H1 (cell line): ENCODE results near the gene PIK3CG. TPM values are rescaled to one million over a fixed set of nuclear protein-coding genes. Genes with fewer than 3 reads are reported as not detected.

Experiments
- CTCF ChIA-PET: fragments of 300-600 bp; sonication (Branson Sonifier 250); formaldehyde crosslinking; loops from one replicate; lab custom pipeline; 2021; ENCODE audit not compliant: partially characterized antibody; lab: Charles Lee
- POLR2A ChIA-PET: fragments of 300-600 bp; sonication (Branson Sonifier 250); formaldehyde crosslinking; loops from one replicate; lab custom pipeline; 2021; ENCODE audit warnings: inconsistent platforms; ENCODE audit not compliant: partially characterized antibody; lab: Charles Lee
- DNase-seq, 2 experiments: peaks; one replicate each; pipeline versions ENCODE4 v3.0.0 to v3.0.0-alpha.2; 2010 to 2022; ENCODE audit warnings: low spot score in 2 of 2, low read depth in 1 of 2, mixed read lengths in 1 of 2
- FAIRE-seq: peaks from 2 replicates; lab custom pipeline; 2011; peaks lifted over from hg19 to GRCh38; lab: Jason Lieb, UNC
- H2AFZ ChIP-seq: 2 replicates; pipeline ENCODE4 v1.8.1; 2012; ENCODE audit warnings: low read length, inconsistent platforms
- H2AK5ac ChIP-seq: 2 replicates; pipeline ENCODE4 v1.6.1; 2013; ENCODE audit warnings: low read depth, low read length
- H2BK120ac ChIP-seq: replicated peaks from 2 replicates; pipeline ENCODE3; 2013; ENCODE audit warnings: low read depth, low read length, inconsistent platforms
- H2BK12ac ChIP-seq: 2 replicates; pipeline ENCODE4 v1.6.1; 2013; ENCODE audit warnings: low read depth, low read length
- H2BK15ac ChIP-seq: 2 replicates; pipeline ENCODE4 v1.6.1; 2013; ENCODE audit warnings: low read length
- H2BK20ac ChIP-seq: 2 replicates; pipeline ENCODE4 v1.6.1; 2013; ENCODE audit warnings: low read length
- H2BK5ac ChIP-seq: 2 replicates; pipeline ENCODE4 v1.6.1; 2013; ENCODE audit warnings: low read depth, low read length
- H3K14ac ChIP-seq: 2 replicates; pipeline ENCODE4 v1.6.1; 2013; ENCODE audit warnings: inconsistent platforms; ENCODE audit not compliant: insufficient read length
- H3K18ac ChIP-seq: 2 replicates; pipeline ENCODE4 v1.6.1; 2013; ENCODE audit warnings: low read length; ENCODE audit errors: extremely low read depth
- H3K23ac ChIP-seq: 2 replicates; pipeline ENCODE4 v1.6.1; 2013; ENCODE audit warnings: inconsistent platforms; ENCODE audit not compliant: insufficient read length
- H3K23me2 ChIP-seq: 2 replicates; pipeline ENCODE4 v1.6.1; 2013; ENCODE audit warnings: low read depth, low read length
- H3K27ac ChIP-seq: 2 replicates; pipeline ENCODE4 v1.6.1; 2011; ENCODE audit warnings: low read depth, low read length, inconsistent platforms
- H3K27me3 ChIP-seq, 4 experiments: replicated peaks in 1 of 4; 1 replicate in 1 of 4; 2 replicates in 3 of 4; pipeline versions ENCODE4 v1.6.1 to v1.8.1; 2011 to 2013; ENCODE audit warnings: low read length in 3 of 4, mild to moderate bottlenecking in 3 of 4, inconsistent platforms in 2 of 4, mixed read lengths in 2 of 4, moderate library complexity in 1 of 4; ENCODE audit not compliant: control insufficient read depth in 3 of 4, insufficient read depth in 3 of 4; ENCODE audit errors: extremely low read depth in 1 of 4
- H3K36me3 ChIP-seq, 4 experiments: 2 replicates each; pipeline versions ENCODE4 v1.6.1 to v1.8.1; 2011 to 2013; ENCODE audit warnings: mild to moderate bottlenecking in 4 of 4, low read length in 3 of 4, moderate library complexity in 2 of 4, control low read depth in 1 of 4, inconsistent platforms in 1 of 4; ENCODE audit not compliant: insufficient read depth in 4 of 4, control insufficient read depth in 2 of 4
- H3K4ac ChIP-seq: replicated peaks from 2 replicates; pipeline ENCODE3; 2013; ENCODE audit warnings: low read length, low read depth, mixed read lengths, inconsistent platforms; ENCODE audit not compliant: insufficient read length
- H3K4me1 ChIP-seq, 4 experiments: replicated peaks in 1 of 4; 1 replicate in 1 of 4; 2 replicates in 3 of 4; pipeline versions ENCODE4 v1.6.1 to v1.8.1; 2011 to 2013; ENCODE audit warnings: low read length in 3 of 4, inconsistent platforms in 2 of 4, mixed read lengths in 1 of 4; ENCODE audit not compliant: insufficient read depth in 4 of 4, control insufficient read depth in 3 of 4
- H3K4me2 ChIP-seq, 2 experiments: 2 replicates each; pipeline versions ENCODE4 v1.6.1 to v1.8.1; 2011 to 2013; ENCODE audit warnings: low read depth in 2 of 2, low read length in 2 of 2, control low read depth in 1 of 2, inconsistent platforms in 1 of 2, mild to moderate bottlenecking in 1 of 2; ENCODE audit not compliant: insufficient read depth in 1 of 2
- H3K4me3 ChIP-seq, 4 experiments: fragments of 200-600, 300-600 bp in 1 of 4; sonication (generic), shearing (Covaris generic), sonication (Bioruptor Twin) in 1 of 4; 2 replicates each; pipeline versions ENCODE4 v1.5.1 to v1.8.1; 2011 to 2016; ENCODE audit warnings: low read length in 4 of 4, low read depth in 3 of 4, control low read depth in 2 of 4, inconsistent platforms in 2 of 4, mild to moderate bottlenecking in 2 of 4, mixed read lengths in 1 of 4, moderate library complexity in 1 of 4; ENCODE audit not compliant: insufficient read depth in 2 of 4; ENCODE audit errors: extremely low read depth in 1 of 4
- H3K56ac ChIP-seq: replicated peaks from 2 replicates; pipeline ENCODE3; 2013; ENCODE audit warnings: low read depth, mild to moderate bottlenecking, mixed read lengths, low read length, inconsistent platforms; ENCODE audit not compliant: insufficient read length
- H3K79me1 ChIP-seq: 2 replicates; pipeline ENCODE4 v1.6.1; 2013; ENCODE audit warnings: low read depth, low read length, control low read depth
- H3K79me2 ChIP-seq, 2 experiments: 2 replicates each; pipeline versions ENCODE4 v1.6.1 to v1.8.1; 2012 to 2013; ENCODE audit warnings: low read length in 2 of 2, mild to moderate bottlenecking in 2 of 2, inconsistent platforms in 1 of 2; ENCODE audit not compliant: insufficient read depth in 2 of 2, control insufficient read depth in 1 of 2
- H3K9ac ChIP-seq, 4 experiments: replicated peaks in 1 of 4; 1 replicate in 1 of 4; 2 replicates in 3 of 4; pipeline versions ENCODE4 v1.6.1 to v1.8.1; 2011 to 2013; ENCODE audit warnings: low read depth in 3 of 4, low read length in 3 of 4, control low read depth in 2 of 4, mild to moderate bottlenecking in 2 of 4, moderate library complexity in 2 of 4, inconsistent platforms in 1 of 4; ENCODE audit errors: extremely low read depth in 1 of 4
- H3K9me3 ChIP-seq, 2 experiments: 2 replicates each; pipeline versions ENCODE4 v1.6.1 to v1.8.1; 2012 to 2013; ENCODE audit warnings: mild to moderate bottlenecking in 2 of 2, moderate library complexity in 2 of 2, control low read depth in 1 of 2, inconsistent platforms in 1 of 2, low read depth in 1 of 2, low read length in 1 of 2, mixed read lengths in 1 of 2; ENCODE audit not compliant: insufficient read depth in 2 of 2
- H4K20me1 ChIP-seq, 2 experiments: replicated peaks in 1 of 2; 2 replicates each; pipeline versions ENCODE3 to v1.8.1; 2011 to 2013; ENCODE audit warnings: inconsistent platforms in 2 of 2, low read length in 2 of 2, mild to moderate bottlenecking in 1 of 2; ENCODE audit not compliant: insufficient read depth in 2 of 2, control insufficient read depth in 1 of 2
- H4K5ac ChIP-seq: 2 replicates; pipeline ENCODE4 v1.6.1; 2013; ENCODE audit warnings: low read length, low read depth, mixed read lengths, inconsistent platforms; ENCODE audit not compliant: insufficient read length
- H4K8ac ChIP-seq: 2 replicates; pipeline ENCODE4 v1.8.0; 2013; ENCODE audit warnings: mild to moderate bottlenecking, moderate library complexity, low read length, inconsistent platforms; ENCODE audit not compliant: insufficient read depth; ENCODE audit errors: extremely low read depth
- H4K91ac ChIP-seq: replicated peaks from 2 replicates; pipeline ENCODE3; 2013; ENCODE audit warnings: low read length, mixed read lengths, inconsistent platforms; ENCODE audit not compliant: insufficient read length
- CEBPB ChIP-seq: IDR thresholded peaks from 2 replicates; pipeline ENCODE4 v1.6.1; 2012; ENCODE audit warnings: low read depth, low read length
- CTCF ChIP-seq, 3 experiments: IDR thresholded peaks; 1 replicate in 2 of 3; 2 replicates in 1 of 3; pipeline versions ENCODE4 v1.5.1 to v1.6.1; 2011; ENCODE audit warnings: low read length in 3 of 3, mild to moderate bottlenecking in 3 of 3, inconsistent platforms in 2 of 3, low read depth in 1 of 3, moderate library complexity in 1 of 3; ENCODE audit not compliant: insufficient read depth in 1 of 3; ENCODE audit errors: control extremely low read depth in 1 of 3
- FOSL1 ChIP-seq: IDR thresholded peaks from 2 replicates; pipeline ENCODE4 v1.6.1; 2011; ENCODE audit warnings: mild to moderate bottlenecking, low read depth, low read length, moderate library complexity; ENCODE audit not compliant: insufficient read depth
- HDAC2 ChIP-seq, 2 experiments: fragments of 300-600 bp in 1 of 2; sonication (generic) in 1 of 2; IDR thresholded peaks; 2 replicates each; pipeline ENCODE4 v1.6.1; 2011 to 2012; ENCODE audit warnings: low read depth in 2 of 2, low read length in 2 of 2, mild to moderate bottlenecking in 2 of 2, moderate library complexity in 2 of 2, borderline replicate concordance in 1 of 2, inconsistent platforms in 1 of 2
- JUN ChIP-seq: IDR thresholded peaks from 2 replicates; pipeline ENCODE4 v1.6.1; 2011; ENCODE audit warnings: low read depth, mild to moderate bottlenecking, improper control_type of control experiment, low read length
- KDM4A ChIP-seq: IDR thresholded peaks from one replicate; pipeline ENCODE4 v1.7.1; 2012; ENCODE audit warnings: low read depth, mild to moderate bottlenecking, moderate library complexity, low read length, inconsistent platforms; ENCODE audit not compliant: severe bottlenecking
- MAX ChIP-seq: IDR thresholded peaks from 2 replicates; pipeline ENCODE4 v1.6.1; 2012; ENCODE audit warnings: inconsistent platforms
- NRF1 ChIP-seq: IDR thresholded peaks from 2 replicates; pipeline ENCODE4 v1.6.1; 2011; ENCODE audit warnings: mild to moderate bottlenecking, low read depth, low read length, improper control_type of control experiment
- POU5F1 ChIP-seq: IDR thresholded peaks from 2 replicates; pipeline ENCODE4 v1.6.1; 2011; ENCODE audit warnings: low read depth, mild to moderate bottlenecking, low read length, moderate library complexity
- SUZ12 ChIP-seq: fragments of 200-600 bp; sonication (generic); IDR thresholded peaks from 2 replicates; pipeline ENCODE4 v1.6.1; 2012; ENCODE audit warnings: mild to moderate bottlenecking, inconsistent platforms, low read length, moderate library complexity, mixed read lengths
- whole genome bisulfite sequencing, 2 experiments: shearing (Covaris generic) in 1 of 2; methylation state at CpG; one replicate each; pipeline versions ENCODE4 v1.1.6 to v1.1.7; 2013 to 2015; ENCODE audit warnings: low lambda C conversion rate in 2 of 2, mixed read lengths in 2 of 2, inconsistent platforms in 1 of 2, low coverage in 1 of 2, missing lambda C conversion rate in 1 of 2; ENCODE audit not compliant: insufficient replicate concordance in 2 of 2, insufficient coverage in 1 of 2, insufficient read length in 1 of 2; ENCODE audit errors: extremely low coverage in 1 of 2, missing lambda C conversion rate in 1 of 2; 5-methylcytosine and 5-hydroxymethylcytosine counted together
- polyA plus RNA-seq, 7 experiments: library from polyadenylated mRNA; depleted of rRNA in 3 of 7; stranded (reverse) in 5 of 7; unstranded in 2 of 7; fragments of >200 nt in 5 of 7; fragments of 200-250 nt in 2 of 7; gene quantifications; 1 replicate in 5 of 7; 2 replicates in 1 of 7; 4 replicates in 1 of 7; pipeline versions ENCODE4 v1.2.1 to v1.2.3, GENCODE V29; 2011 to 2013; ENCODE audit warnings: missing spikeins in 2 of 7, mixed read lengths in 2 of 7
- total RNA-seq: library from RNA; stranded (reverse); fragmentation: NEBNext Ultra II Directional; extraction: Animal tissue kit (Norgen Biotek cat#: 25700); gene quantifications from 2 replicates; pipeline ENCODE4 v1.2.1, GENCODE V29; 2021

The PIK3CG gene
- total and polyA plus RNA-seq, 2 of the 8 experiments (the other 6 are each of a cell fraction or from before 2014, with no cell fraction given) = not detected

- no peak overlapping the region for H3K4me2 ChIP-seq
- no peaks in the 10 kb centered on the region for H4K20me1 ChIP-seq
- no peak overlapping the region for H2AFZ ChIP-seq
- H3K56ac ChIP-seq = no peak overlapping the region
- no peak overlapping the region for H4K8ac ChIP-seq
- H2AK5ac ChIP-seq = no peak overlapping the region
- DNase-seq (no peak), FAIRE-seq (no peak)
- H4K5ac ChIP-seq = no peak overlapping the region
- no peaks in the 10 kb centered on the region for H3K36me3 ChIP-seq
- no peak overlapping the region for H3K18ac ChIP-seq
- H2BK20ac ChIP-seq = no peak overlapping the region
- no peaks in the 10 kb centered on the region for H3K27me3 ChIP-seq
- no peak overlapping the region for H2BK5ac ChIP-seq
- H3K79me2 ChIP-seq = no peaks in the 10 kb centered on the region
- H3K14ac ChIP-seq = no peak overlapping the region
- no peak overlapping the region for H4K91ac ChIP-seq
- no peak overlapping the region for H2BK12ac ChIP-seq
- H3K4me1 ChIP-seq = peaks cover 0 to 3% (median 0%) of the 10 kb centered on the region in 4 experiments; a peak in 4 of 7 replicates
- no peak overlapping the region for H2BK120ac ChIP-seq
- H2BK15ac ChIP-seq = no peak overlapping the region
- 89% methylated on average over 11 of the region's 11 CpGs; no CpG with 5 or more reads in 1 of the 2 experiments for WGBS, 2 experiments
- H3K27ac ChIP-seq = no peak overlapping the region
- H3K4ac ChIP-seq = no peak overlapping the region
- H3K79me1 ChIP-seq = no peaks in the 10 kb centered on the region
- H3K9me3 ChIP-seq = no peaks in the 10 kb centered on the region
- no peak overlapping the region for H3K9ac ChIP-seq
- CTCF ChIA-PET = no interaction called here
- H3K23ac ChIP-seq = no peak overlapping the region
- POLR2A ChIA-PET = no interaction called here
- H3K23me2 ChIP-seq = no peaks in the 10 kb centered on the region
- H3K4me3 ChIP-seq = no peak overlapping the region
- no peak for TF ChIP-seq JUN
- TF ChIP-seq HDAC2 (IDR thresholded peaks at IDR 0.05; ENCODE audit: borderline replicate concordance in 1 of 2, low read depth in 2 of 2, low read length in 2 of 2) = no peak
- TF ChIP-seq MAX = no peak
- no peak for TF ChIP-seq POU5F1
- no peak for TF ChIP-seq CTCF (IDR thresholded peaks at IDR 0.05; ENCODE audit: control extremely low read depth in 1 of 3, insufficient read depth in 1 of 3, low read depth in 1 of 3, low read length in 3 of 3)
- no peak for TF ChIP-seq CEBPB
- TF ChIP-seq KDM4A = no peak
- TF ChIP-seq NRF1 = no peak
- no peak for TF ChIP-seq SUZ12
- no peak for TF ChIP-seq FOSL1
Measured at GRCh38 chr7:106844279-106844997, 20.6 kb upstream of the PIK3CG start.
